ENCODE measurements around the gene AIFM1.

The AIFM1 gene

DNA sequence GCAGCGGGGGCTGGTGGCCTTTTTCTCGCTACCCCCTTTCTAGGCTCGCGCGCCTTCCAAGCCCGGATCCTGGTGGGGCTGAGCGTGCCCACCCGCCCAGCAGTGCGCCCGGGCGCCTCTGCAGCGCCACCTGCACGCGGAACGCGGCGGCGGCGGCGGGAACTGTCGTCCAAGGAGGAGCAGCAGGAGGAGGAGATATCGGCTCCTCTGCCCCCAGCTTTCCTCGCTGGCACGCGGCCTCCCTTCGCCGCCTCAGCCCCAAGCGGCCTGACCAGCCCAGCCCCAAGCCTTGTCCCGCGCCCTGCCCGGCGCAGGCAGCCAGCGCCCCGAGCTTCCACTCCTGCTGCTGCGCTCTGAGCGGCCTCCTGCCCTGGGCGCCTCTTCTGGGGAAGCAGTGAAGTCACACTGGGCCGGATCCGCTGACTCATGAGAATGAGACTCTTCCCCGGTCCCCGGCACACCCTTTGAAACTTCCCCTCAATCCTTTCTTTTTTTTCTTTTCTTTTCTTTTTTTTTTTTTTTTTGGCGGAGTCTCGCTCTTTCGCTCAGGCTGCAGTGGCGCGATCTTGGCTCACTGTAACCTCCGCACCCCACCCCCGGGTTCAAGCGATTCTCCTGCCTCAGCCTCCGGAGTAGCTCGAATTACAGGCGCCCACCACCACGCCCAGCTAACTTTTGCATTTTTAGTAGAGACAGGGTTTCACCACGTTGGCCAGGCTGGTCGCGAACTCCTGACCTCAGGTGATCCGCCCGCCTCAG is 44.7 kb downstream of the AIFM1 start:
- in situ Hi-C loops (cut with HindIII; ENCODE audit: low sequenced_read_pairs), result no loop called here

DNA sequence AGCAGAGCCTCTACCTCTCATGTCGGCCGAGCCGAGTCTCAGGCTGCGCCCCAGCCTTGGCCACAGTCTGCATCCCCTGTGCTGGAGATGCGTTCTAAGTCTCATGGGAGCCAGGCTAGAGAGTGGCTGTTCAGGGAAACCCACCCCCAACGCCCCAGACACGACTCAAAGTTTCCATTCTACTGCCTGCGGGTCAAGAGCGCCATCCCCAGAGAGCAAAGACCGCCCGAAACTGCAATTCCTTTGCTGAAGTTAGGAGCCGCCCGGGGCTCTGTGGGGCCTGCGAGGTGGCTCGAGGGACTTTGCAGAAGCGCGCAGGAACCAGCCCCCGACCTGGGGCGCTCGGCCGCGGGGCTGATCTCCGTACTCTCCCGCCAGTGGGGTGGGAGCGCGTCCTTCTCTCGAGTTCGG is 45.3 kb downstream of the AIFM1 start:
- in situ Hi-C loops (cut with HindIII; ENCODE audit: low sequenced_read_pairs), result no loop called here

DNA sequence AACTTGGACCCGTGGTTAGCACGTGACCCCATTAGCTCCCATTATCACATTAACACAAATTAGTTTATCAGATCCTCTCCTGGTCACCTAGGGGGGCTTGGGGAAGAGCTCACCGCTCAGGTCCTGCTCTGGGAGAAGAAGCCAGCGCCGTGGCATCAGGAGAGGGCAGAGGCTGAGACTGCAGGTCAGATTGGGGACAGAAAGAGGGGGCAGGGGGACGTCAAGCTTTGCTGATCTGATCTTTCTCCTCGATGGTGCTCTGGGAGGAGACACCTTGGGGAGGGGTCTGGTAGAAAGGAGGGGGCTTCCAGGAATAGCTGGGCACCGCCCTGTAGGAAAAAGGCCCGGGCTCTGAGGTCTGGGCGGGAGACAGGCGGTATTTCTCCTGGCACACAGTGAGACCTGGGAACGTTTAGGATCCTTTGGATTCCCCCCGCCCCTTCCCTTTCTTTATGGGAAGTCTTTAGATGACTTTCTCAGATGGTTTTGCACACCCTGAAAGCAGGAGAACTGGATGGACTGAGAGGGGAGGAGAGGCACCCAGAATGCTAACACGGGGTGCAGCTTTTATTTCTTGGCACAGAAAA is 46.2 kb downstream of the AIFM1 start:
- in situ Hi-C loops (cut with HindIII; ENCODE audit: low sequenced_read_pairs), result loop anchor here (5.0 kb wide), 1 partner anchor 62 kb away; no protein-coding TSS in a partner anchor

DNA sequence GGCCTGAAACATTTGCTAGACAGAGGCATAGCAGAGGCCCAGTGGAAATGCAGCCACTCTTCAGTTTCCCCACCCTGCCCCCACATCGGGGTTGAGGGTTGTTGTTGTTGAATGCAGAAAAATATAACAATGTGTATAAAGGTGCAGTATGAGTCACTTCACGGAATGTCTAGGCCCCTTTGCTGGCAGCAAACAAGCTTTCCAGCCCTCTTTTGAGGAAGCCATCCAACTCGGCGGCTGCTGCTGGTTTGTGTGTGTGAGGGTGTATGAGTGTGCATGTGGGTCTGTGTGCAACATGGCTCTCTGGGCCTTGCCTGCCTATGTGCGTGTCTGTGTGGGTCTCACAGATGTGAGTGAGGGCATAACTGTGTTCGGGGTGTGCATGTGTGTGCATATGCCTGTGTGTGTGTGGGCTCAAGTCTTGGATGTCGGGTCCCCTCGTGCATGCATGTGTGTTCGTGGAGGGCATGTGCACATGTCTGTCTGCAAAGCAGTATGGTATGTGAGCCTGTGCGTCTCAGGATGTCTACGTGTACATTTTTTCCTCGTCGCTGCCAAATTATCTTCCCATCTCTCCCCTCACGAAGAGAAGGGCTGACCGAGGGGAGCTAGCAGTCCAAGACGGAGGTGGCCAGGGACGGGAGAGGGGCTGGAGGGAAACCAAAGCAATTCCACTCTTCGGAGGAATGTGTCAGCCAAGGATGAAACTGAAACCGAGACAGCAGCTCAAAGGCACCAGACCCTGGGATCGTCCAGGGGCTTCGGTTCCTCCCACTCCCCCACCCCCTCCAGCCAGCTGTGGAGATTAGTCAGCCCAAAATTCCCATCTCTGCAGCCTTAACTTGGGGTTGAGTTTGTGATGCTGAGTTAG is 47.0 kb downstream of the AIFM1 start:
- in situ Hi-C loops (cut with HindIII; ENCODE audit: low sequenced_read_pairs), result loop anchor here (5.0 kb wide), 1 partner anchor 61 kb away; no protein-coding TSS in a partner anchor

DNA sequence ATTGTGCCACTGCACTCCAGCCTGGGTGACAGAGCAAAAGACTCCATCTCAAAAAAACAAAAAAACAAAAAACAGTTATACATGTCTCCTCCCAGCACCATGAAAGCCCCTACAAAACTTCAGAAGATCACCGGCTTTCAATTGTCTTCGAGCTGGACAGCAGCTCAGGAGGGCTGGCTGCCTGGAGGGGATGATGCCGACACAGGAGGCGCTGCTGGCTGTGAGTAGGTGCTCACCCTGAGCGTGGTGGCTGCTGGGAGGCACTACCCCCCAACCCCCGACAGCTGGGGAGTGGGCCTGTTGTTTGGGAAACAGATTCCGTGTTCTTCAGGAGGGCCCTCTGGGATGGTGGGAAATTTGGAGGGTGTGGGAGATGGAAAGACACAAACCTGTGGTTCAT is 48.5 kb downstream of the AIFM1 start:
- in situ Hi-C loops (cut with HindIII; ENCODE audit: low sequenced_read_pairs), result loop anchor here (5.0 kb wide), 1 partner anchor 60 kb away; no protein-coding TSS in a partner anchor

DNA sequence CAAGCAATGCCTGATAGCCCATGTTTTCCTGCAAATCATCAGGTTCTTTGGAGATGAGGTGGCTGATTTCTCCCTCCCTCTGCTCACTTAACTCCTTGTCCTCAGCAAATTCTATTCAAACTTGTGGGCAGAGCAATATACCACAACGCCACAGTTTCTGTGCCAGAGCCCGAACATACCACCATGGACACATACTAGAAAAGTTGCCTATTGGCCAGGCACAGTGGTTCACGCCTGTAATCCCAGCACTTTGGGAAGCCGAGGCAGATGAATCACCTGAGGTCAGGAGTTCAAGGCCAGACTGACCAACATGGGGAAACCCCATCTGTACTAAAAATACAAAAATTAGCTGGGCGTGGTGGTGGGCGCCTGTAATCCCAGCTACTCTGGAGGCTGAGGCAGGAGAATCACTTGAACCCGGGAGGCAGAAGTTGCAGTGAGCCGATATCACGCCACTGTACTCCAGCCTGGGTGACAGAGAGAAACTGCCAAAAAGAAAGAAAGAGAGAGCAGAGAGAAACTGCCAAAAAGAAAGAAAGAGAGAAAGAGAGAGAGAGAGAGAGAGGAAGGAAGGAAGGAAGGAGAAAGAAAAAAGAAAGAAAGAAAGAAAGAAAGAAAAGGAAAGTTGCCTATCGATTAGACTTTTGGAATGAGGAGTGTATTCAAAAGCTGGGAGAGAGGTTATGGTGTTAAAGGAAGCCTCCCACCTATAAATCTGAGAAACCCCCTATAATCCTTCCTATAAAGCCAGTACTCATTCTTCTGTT is 50.3 kb downstream of the AIFM1 start:
- in situ Hi-C loops (cut with HindIII; ENCODE audit: low sequenced_read_pairs), result loop anchor here (5.0 kb wide), 1 partner anchor 58 kb away; no protein-coding TSS in a partner anchor

DNA sequence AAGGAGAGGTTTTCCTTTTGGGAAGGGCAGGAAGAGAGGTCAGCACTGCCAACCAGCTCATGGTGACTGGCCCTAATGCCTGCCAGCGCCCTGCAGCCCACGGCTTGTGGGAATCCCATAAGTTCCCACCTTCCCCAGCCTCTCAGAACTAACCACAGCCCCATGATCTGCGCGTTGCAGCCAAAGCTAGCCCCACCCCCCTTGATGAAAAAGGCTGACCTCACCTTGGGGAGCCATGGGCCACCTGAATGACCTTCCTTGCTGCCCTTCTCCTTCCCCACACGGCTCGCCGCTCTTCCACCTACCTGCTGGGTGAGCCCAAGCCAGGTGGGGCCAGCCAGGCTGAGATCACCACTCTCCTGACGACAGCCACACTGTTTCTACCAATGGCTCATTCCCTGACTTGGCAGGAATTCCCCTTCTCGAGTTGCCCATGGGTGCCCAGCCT is 51.5 kb downstream of the AIFM1 start:
- in situ Hi-C loops (cut with HindIII; ENCODE audit: low sequenced_read_pairs), result no loop called here

DNA sequence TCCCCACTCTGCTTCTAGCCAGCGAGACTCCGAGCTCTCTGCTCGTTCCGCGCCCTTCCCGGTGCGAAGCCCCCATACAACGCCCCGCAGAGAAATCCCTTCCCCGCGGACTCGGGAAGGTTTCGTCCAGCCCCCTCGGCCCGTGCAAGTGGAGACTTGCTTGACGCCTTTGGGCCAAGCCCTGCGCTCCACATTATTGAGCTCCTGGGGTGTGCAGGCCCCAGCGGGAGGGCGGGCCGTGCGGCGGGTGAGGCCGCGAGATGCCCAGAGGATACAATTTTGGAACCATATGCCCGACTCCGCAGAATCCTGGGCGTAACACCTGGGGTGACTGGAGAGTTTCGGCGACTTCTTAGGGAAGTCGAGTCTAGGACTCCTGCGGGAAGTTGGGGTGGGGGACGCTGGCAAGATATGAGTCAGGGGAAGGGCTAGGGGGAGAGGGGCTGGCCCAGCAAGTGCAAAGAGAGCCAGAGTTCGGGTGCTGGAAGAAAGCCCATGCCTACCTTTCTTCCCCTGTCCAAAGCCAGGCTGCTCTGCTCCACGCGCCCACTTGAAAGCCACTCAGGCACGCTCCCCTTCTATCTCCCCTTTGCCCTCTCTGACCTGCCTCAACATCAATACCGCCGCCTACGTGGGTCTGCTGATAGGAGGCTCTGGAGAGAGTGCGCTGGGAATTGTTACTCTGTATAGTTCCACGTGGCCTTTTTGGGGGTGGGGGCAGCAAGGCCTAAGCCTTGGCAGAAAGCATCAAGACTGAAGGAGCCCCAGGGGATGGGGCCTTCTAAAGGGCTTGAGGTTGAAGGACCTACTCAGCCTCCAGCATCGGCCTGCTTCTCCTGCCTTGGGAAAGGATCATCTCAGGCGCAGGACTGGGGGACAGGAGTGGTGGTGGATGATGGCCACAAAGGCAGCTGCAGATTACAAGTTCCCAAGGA is 54.2 kb downstream of the AIFM1 start:
- in situ Hi-C loops (cut with HindIII; ENCODE audit: low sequenced_read_pairs), result no loop called here

DNA sequence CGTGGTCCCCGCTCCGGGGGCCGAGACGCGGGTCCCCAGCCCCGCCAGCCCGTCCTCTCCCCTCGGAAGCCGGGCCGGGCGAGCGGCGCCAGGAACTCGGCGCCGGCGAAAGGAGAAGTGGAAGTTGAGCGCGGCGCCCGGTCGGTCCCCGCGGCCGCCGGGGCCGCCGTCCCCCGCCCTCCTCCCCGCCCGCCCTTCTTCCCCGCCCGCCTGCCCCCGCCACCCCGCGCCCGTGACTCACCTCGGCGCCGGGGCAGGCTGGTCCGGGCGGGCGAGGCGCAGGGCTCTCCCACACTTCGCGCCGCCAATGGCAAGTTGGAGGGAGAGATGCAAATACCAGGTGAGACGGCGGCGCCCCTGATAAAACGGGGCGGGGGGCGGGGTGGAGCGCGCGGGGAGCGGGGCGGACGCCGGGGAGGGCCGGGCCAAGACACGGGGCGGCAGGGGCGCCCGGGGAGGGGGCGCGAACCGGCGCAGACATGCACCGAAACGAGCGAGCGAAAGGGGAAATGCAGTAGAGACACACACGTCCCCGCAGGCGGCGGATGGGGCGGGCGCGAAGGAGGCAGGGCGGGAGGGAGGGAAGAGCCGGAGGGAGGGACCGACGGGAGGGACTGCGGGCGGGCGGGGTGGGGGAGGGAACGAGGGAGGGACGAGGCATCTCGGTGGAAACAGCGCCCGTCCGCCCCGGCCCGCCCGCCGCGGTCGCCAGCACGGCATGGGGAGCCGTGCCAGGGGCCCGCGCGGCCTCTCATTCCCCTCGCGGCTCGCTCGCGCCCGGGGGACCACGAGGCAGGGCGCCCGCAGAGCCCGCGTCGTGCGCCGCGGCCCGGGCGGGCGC is 55.0 kb downstream of the AIFM1 start, which contains the start of gene ELF4:
Gene ELF4, minus strand, starts transcription at position 119 of the 841 bp plus-strand sequence. CDS start 29,167 bp downstream, outside the sequence.
- in situ Hi-C loops (cut with HindIII; ENCODE audit: low sequenced_read_pairs), result no loop called here

DNA sequence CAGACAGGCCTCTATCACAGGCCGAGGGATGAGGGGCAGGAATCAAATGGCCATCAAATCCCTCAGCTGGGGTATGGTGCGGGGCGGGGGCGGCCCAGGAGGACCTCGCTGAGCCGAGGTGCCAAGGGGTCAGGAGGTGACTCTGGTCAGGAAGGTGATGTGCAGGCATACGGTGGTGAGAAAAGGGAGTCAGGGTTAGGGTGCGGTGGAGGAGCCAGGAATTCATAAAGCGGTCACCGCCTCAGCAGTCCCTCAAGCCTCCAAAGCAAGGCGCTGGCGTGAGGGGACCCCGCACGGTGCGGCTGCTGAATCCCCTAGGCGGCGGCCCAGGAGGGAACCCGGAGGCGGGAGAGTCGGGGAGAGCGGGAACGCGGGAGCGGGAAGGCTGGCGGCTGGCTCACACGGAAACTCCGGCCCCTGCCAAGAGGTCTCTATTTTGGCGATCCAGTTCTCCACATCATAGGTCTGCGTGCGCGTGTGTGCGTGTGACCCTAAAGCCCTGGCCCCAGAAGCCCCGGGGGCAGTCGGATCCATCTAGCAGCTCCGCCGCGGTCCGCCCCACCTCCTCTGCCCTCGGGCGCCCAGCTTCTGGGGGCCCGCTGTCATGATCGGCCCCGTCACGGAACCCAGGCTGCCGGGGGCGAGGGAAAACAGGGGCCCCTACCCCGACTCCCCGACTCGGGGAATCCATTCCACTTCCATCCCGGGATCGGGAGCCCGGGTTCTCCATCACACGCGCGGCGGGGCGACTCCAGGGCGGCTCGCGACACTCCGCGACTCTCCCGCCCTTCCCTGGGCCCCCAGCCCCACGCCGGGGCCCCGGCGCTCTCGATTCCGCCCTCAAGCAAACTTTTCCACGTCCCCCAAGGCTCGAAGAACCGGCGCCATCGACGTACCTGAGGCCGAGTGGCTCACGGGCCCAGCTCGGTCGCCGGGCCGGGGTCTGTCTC is 55.9 kb downstream of the AIFM1 start:
- in situ Hi-C loops (cut with HindIII; ENCODE audit: low sequenced_read_pairs), result loop anchor here (5.0 kb wide), 1 partner anchor 87 kb away; no protein-coding TSS in a partner anchor

DNA sequence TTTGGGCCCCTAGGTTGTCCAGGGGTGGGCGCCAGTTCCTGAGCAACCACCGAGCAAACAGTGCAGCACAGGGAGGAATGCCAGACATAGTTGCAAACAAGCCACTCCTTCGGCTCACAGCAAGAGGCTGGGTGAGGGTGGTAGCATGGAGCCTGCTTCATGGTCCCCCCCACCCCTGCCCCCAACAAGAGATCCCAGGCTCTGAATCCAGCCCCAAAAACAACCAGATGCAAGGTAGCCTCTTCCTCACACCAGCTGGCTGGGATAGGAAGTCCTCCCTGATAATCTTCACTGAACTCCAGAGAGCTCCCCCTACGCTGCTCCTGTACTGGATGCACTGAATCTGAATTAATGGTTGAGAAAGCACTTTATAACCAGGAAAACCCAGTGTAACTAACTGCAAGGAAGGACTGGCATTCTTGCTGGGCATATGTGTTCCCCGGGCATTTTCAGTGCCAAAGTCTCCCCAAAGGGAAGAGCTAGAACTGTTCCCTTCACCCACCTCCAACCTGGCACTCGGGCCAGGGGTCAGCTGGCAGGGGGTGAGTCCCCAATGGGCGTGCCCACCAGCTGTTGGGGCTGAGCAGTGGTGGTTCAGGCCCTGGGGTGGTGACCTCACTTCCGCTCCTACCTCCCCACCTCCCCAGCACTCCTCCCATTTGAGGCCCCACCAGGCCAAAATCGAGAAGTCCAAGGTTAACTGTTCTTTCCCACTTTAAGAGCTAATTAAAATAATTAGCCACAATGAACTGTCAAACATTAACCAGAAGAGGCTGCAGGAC is 56.8 kb downstream of the AIFM1 start:
- in situ Hi-C loops (cut with HindIII; ENCODE audit: low sequenced_read_pairs), result loop anchor here (5.0 kb wide), 1 partner anchor 87 kb away; no protein-coding TSS in a partner anchor

DNA sequence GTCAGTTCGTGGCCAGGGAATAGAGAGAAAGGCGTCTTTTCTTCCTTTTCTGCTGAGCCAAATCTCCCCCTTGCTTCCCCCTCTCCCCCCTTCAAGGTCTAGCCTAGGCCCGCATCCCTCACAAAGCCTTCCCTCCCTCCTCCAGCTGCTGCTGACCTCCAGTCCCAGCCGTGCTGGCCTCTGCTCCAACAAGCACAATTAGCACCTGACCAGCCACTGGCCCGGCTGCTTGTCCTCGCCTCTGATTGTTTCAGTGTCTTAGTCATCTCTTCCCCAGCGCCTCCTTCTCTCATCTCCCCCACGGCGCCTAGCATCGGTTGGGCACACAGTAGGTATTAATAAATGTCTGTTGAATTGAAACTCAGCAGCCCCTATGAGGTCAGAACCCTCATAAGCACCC is 59.6 kb downstream of the AIFM1 start:
- in situ Hi-C loops (cut with HindIII; ENCODE audit: low sequenced_read_pairs), result loop anchor here (5.0 kb wide), 1 partner anchor 84 kb away; no protein-coding TSS in a partner anchor

DNA sequence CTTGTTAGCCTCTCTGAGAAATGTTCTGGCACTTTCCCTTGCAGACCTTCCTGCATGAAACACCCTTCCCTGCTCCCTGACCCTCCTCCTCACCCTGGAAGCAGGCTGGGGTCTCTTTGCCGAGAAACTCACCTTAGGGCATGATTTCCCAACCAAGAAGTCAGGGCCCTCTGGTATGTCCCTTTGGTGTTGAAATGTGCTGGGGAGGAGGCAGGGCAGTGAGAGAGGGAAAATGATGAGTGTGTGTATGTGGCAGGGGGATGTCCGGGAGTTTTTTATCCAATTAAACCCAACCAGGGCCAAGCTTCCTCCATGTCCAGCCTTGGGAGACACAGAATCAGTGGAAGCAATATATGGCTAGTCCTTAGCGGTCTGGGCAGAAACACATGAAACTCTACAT is 60.4 kb downstream of the AIFM1 start:
- in situ Hi-C loops (cut with HindIII; ENCODE audit: low sequenced_read_pairs), result loop anchor here (5.0 kb wide), 1 partner anchor 83 kb away; no protein-coding TSS in a partner anchor

DNA sequence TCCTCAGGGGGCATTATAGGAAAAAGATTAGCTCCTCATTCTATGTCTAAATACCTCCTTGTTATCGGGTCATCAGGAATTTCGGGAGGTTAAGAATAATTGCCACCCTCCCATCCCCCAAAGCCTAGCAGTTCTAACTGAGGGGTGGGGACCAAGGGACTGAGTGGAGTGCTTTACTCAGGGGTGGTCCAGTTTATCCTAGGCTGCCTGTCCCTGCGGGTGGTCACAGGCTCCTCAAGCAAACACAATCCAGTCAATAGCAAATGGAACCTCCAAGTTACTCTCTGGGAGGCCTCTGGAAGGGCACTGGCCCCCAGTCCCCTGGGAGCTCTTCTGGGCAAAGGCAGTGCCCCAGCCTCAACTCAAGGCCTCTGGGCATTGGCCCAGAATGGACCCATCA is 62.0 kb downstream of the AIFM1 start:
- in situ Hi-C loops (cut with HindIII; ENCODE audit: low sequenced_read_pairs), result no loop called here

DNA sequence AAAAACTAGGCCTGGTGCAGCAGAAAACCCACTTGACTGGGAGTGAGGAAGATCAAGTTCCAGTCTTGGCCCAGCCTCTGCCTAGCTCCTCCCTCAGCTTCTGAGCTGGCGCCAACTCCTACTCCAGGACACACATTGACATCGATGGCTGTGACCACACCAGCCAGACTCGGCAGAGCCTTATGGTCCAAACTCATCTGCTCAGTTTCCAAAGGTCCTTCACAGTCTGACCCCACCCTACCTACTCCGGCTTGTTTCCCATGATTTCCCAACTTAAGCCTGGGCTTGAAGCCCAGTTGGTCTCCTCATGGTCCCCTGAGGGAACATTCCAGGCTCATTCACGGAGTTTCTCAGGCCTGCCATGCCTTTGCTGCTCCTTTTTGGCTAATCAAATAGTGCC is 65.5 kb downstream of the AIFM1 start:
- in situ Hi-C loops (cut with HindIII; ENCODE audit: low sequenced_read_pairs), result no loop called here

DNA sequence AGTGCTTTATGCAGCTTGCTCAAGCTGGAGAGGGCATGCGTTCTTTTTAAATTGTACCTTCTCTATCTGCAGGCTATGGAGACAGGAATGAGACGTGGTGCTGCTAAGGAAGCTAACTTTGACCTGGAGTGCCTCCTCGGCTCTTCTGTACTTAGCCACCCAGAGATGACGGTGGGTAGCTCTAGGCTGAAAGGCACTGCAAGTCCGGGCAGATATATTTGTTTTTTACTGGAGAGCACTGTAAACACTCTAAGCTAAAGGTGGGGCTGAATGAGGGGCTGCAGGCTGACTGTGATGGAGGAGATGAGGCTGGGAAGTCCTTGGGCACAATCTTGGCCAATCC is 67.5 kb downstream of the AIFM1 start:
- in situ Hi-C loops (cut with HindIII; ENCODE audit: low sequenced_read_pairs), result no loop called here
